HepG2 (cell line): ENCODE data around the gene LGI4. TPM values are rescaled to one million over a fixed set of nuclear protein-coding genes. Genes with fewer than 3 reads are reported as not detected.
A peak's percentile ranks its signal among the peaks of the same experiment; 100 is the strongest.

Experiments
- DZIP1 ChIP-seq: sonication (generic); formaldehyde crosslinking; IDR thresholded peaks from 2 replicates; pipeline ENCODE4 v1.5.0; 2020; ENCODE audit warnings: mild to moderate bottlenecking, missing genetic modification reagents
- E2F1 ChIP-seq: sonication (generic); formaldehyde crosslinking; IDR thresholded peaks from 2 replicates; pipeline ENCODE4 v1.5.0; 2020; ENCODE audit warnings: missing genetic modification reagents
- HMG20A ChIP-seq: IDR thresholded peaks from 2 replicates; pipeline ENCODE4 v1.6.1; 2016; ENCODE audit warnings: borderline replicate concordance
- HNRNPLL ChIP-seq: fragments of 200-400 bp; formaldehyde crosslinking; IDR thresholded peaks from 2 replicates; pipeline ENCODE4 v1.6.1; 2017; ENCODE audit warnings: mild to moderate bottlenecking, low read depth, low read length; ENCODE audit not compliant: poor library complexity, severe bottlenecking
- LCORL ChIP-seq, 2 experiments: fragments of 450-650 bp in 1 of 2; sonication (generic) in 1 of 2; formaldehyde crosslinking in 1 of 2; IDR thresholded peaks; 2 replicates each; pipeline versions ENCODE4 v1.5.0 to v1.6.1; 2017 to 2020; ENCODE audit warnings: antibody characterized with exemption in 1 of 2, missing genetic modification reagents in 1 of 2
- MEF2D ChIP-seq: sonication (generic); formaldehyde crosslinking; IDR thresholded peaks from 2 replicates; pipeline ENCODE4 v1.5.1; 2020; ENCODE audit warnings: mild to moderate bottlenecking, missing genetic modification reagents
- MTERF4 ChIP-seq: sonication (generic); formaldehyde crosslinking; IDR thresholded peaks from 2 replicates; pipeline ENCODE4 v1.8.0; 2023; ENCODE audit warnings: mild to moderate bottlenecking, missing genetic modification reagents
- NFYB ChIP-seq: sonication (generic); formaldehyde crosslinking; IDR thresholded peaks from 2 replicates; pipeline ENCODE4 v1.4.0; 2020; ENCODE audit warnings: missing genetic modification reagents
- NONO ChIP-seq, 2 experiments: fragments of 450-650 bp in 1 of 2; sonication (generic) in 1 of 2; formaldehyde crosslinking in 1 of 2; IDR thresholded peaks in 1 of 2; conservative IDR thresholded peaks in 1 of 2; 2 replicates each; pipeline versions ENCODE4 v1.6.1 to v1.8.0; 2017 to 2022; ENCODE audit warnings: mild to moderate bottlenecking in 1 of 2, missing genetic modification reagents in 1 of 2, moderate library complexity in 1 of 2
- SOX5 ChIP-seq: IDR thresholded peaks from 2 replicates; pipeline ENCODE4 v1.6.1; 2016; ENCODE audit warnings: borderline replicate concordance
- TAF1 ChIP-seq: sonication (generic); formaldehyde crosslinking; IDR thresholded peaks from 2 replicates; pipeline ENCODE4 v1.4.0; 2020; ENCODE audit warnings: missing genetic modification reagents
- ZBTB25 ChIP-seq: IDR thresholded peaks from 2 replicates; pipeline ENCODE4 v1.6.1; 2018; ENCODE audit warnings: missing genetic modification reagents
- ZBTB33 ChIP-seq: sonication (generic); formaldehyde crosslinking; IDR thresholded peaks from 2 replicates; pipeline ENCODE4 v1.4.0; 2020; ENCODE audit warnings: missing genetic modification reagents
- ZFP36 ChIP-seq: fragments of 150-350 bp; IDR thresholded peaks from 2 replicates; pipeline ENCODE4 v1.6.1; 2018; ENCODE audit warnings: borderline replicate concordance, low read length, low read depth; ENCODE audit not compliant: partially characterized antibody
- ZNF143 ChIP-seq: sonication (generic); formaldehyde crosslinking; IDR thresholded peaks from 2 replicates; pipeline ENCODE4 v1.4.0; 2020; ENCODE audit warnings: missing genetic modification reagents
- ZNF207 ChIP-seq: fragments of 450-650 bp; IDR thresholded peaks from 2 replicates; pipeline ENCODE4 v1.6.1; 2016; ENCODE audit warnings: antibody characterized with exemption, borderline replicate concordance
- ZNF335 ChIP-seq: sonication (generic); formaldehyde crosslinking; IDR thresholded peaks from 2 replicates; pipeline ENCODE4 v1.4.0; 2020; ENCODE audit warnings: missing genetic modification reagents
- ZNF383 ChIP-seq: sonication (generic); formaldehyde crosslinking; IDR thresholded peaks from 2 replicates; pipeline ENCODE4 v1.4.0; 2020; ENCODE audit warnings: missing genetic modification reagents, mild to moderate bottlenecking, borderline replicate concordance
- ZNF615 ChIP-seq: sonication (generic); formaldehyde crosslinking; IDR thresholded peaks from 2 replicates; pipeline ENCODE4 v1.5.0; 2020; ENCODE audit warnings: mild to moderate bottlenecking, missing genetic modification reagents, borderline replicate concordance
- ZNF639 ChIP-seq: conservative IDR thresholded peaks from 2 replicates; pipeline ENCODE4 v1.6.1; 2018; ENCODE audit warnings: missing genetic modification reagents
- ZNF652 ChIP-seq: IDR thresholded peaks from 2 replicates; pipeline ENCODE4 v1.6.1; 2016; ENCODE audit warnings: low read depth, borderline replicate concordance
- polyA plus RNA-seq, 8 experiments: library from polyadenylated mRNA; depleted of rRNA in 3 of 8; stranded (reverse) in 7 of 8; unstranded in 1 of 8; fragments of >200 nt; fragmentation: Illumina TruSeq in 4 of 8; extraction: Trizol in 4 of 8; gene quantifications; 2 replicates each; pipeline versions ENCODE4 v1.2.1 to v1.2.3, GENCODE V29; 2011 to 2016; ENCODE audit warnings: low read depth in 4 of 8, missing spikeins in 1 of 8, mixed read lengths in 1 of 8; ENCODE audit not compliant: insufficient read depth in 1 of 8
- total RNA-seq, 5 experiments: library from RNA; depleted of rRNA; stranded (reverse); fragments of >200 nt; fragmentation: Illumina TruSeq; extraction: Trizol; gene quantifications; 2 replicates each; pipeline ENCODE4 v1.2.3, GENCODE V29; 2016; ENCODE audit warnings: low read depth in 1 of 5

Gene LGI4
- total and polyA plus RNA-seq, 2 of the 13 experiments (the other 11 are each of a cell fraction or from before 2014, with no cell fraction given), result 2.8 TPM; not detected in 1

GRCh38 chr19:35138305-35138892 lies 3.5 kb upstream of the LGI4 start, which contains the start of gene FXYD1 (continued):
- no peak for TF ChIP-seq ZBTB25
- no peak for TF ChIP-seq ZNF639 (CRISPR knock-in tag)
- TF ChIP-seq ZFP36, result no peak
- no peak for TF ChIP-seq TAF1
- TF ChIP-seq HMG20A (CRISPR knock-in tag), result no peak
- TF ChIP-seq NONO (IDR thresholded peaks at IDR 0.05), result no peak
- TF ChIP-seq NONO (CRISPR knock-in tag; conservative IDR thresholded peaks at IDR 0.05), result no peak
- no peak for TF ChIP-seq ZNF207
- no peak for TF ChIP-seq ZNF383
- TF ChIP-seq MEF2D (CRISPR knock-in tag), result no peak
- no peak for TF ChIP-seq DZIP1 (CRISPR knock-in tag)
- no peak for TF ChIP-seq ZNF143
- TF ChIP-seq NFYB (CRISPR knock-in tag), result no peak
- peak; percentile 91 for TF ChIP-seq ZNF652
- TF ChIP-seq SOX5, result no peak
- TF ChIP-seq ZBTB33 (CRISPR knock-in tag), result peak; percentile 59; the same call in 1 of the 2 replicates
- no peak for TF ChIP-seq E2F1 (CRISPR knock-in tag)
- TF ChIP-seq ZNF615 (CRISPR knock-in tag), result no peak
- TF ChIP-seq HNRNPLL, result no peak
- no peak for TF ChIP-seq LCORL (IDR thresholded peaks at IDR 0.05)
- no peak; the same call in 1 of the 2 replicates for TF ChIP-seq LCORL (CRISPR knock-in tag; IDR thresholded peaks at IDR 0.05)
- TF ChIP-seq MTERF4, result no peak
- TF ChIP-seq ZNF335 (CRISPR knock-in tag), result no peak
